DND-41 (cell line): ENCODE measurements around the gene CDC123.

ENCODE experiments used
- ATAC-seq: fragments of 200-7000 bp; cut with Tn5 transposase; 3 replicates; pipeline ENCODE4 v1.9.1; 2021; ENCODE audit warnings: low read depth; ENCODE audit not compliant: insufficient read depth
- DNase-seq: peaks from one replicate; pipeline ENCODE4 v3.0.0-alpha.2; 2020
- H2AFZ ChIP-seq: 2 replicates; pipeline ENCODE4 v1.6.0; 2012; ENCODE audit warnings: low read depth, low read length
- H3K27ac ChIP-seq: 2 replicates; pipeline ENCODE4 v1.5.1; 2012; ENCODE audit warnings: low read length, inconsistent platforms
- H3K27me3 ChIP-seq: fragments of 200-600 bp; sonication (generic); 2 replicates; pipeline ENCODE4 v1.6.0; 2012; ENCODE audit warnings: low read length, mild to moderate bottlenecking, inconsistent platforms; ENCODE audit not compliant: insufficient read depth, poor library complexity
- H3K36me3 ChIP-seq: 2 replicates; pipeline ENCODE4 v1.5.1; 2012; ENCODE audit warnings: low read length, inconsistent platforms; ENCODE audit not compliant: insufficient read depth
- H3K4me1 ChIP-seq: 2 replicates; pipeline ENCODE4 v1.5.1; 2012; ENCODE audit warnings: mild to moderate bottlenecking, low read length; ENCODE audit not compliant: insufficient read depth
- H3K4me2 ChIP-seq: 2 replicates; pipeline ENCODE4 v1.6.0; 2012; ENCODE audit warnings: mild to moderate bottlenecking, moderate library complexity, low read length, inconsistent platforms; ENCODE audit not compliant: insufficient read depth
- H3K4me3 ChIP-seq, 2 experiments: fragments of 200-600 bp in 1 of 2; shearing (Covaris generic) in 1 of 2; 2 replicates each; pipeline ENCODE4 v1.5.1; 2012 to 2016; ENCODE audit warnings: inconsistent platforms in 2 of 2, low read length in 2 of 2, mild to moderate bottlenecking in 2 of 2, low read depth in 1 of 2, moderate library complexity in 1 of 2
- H3K79me2 ChIP-seq: 2 replicates; pipeline ENCODE4 v1.6.0; 2012; ENCODE audit warnings: low read length, inconsistent platforms; ENCODE audit not compliant: insufficient read depth
- H3K9ac ChIP-seq: 2 replicates; pipeline ENCODE4 v1.6.0; 2012; ENCODE audit warnings: low read depth, mild to moderate bottlenecking, inconsistent platforms, low read length, moderate library complexity
- H3K9me3 ChIP-seq: 2 replicates; pipeline ENCODE4 v1.5.1; 2012; ENCODE audit warnings: low read length, moderate library complexity, mild to moderate bottlenecking, inconsistent platforms; ENCODE audit not compliant: insufficient read depth, severe bottlenecking
- H4K20me1 ChIP-seq: 2 replicates; pipeline ENCODE4 v1.6.0; 2012; ENCODE audit warnings: low read length; ENCODE audit not compliant: insufficient read depth
- CTCF ChIP-seq: IDR thresholded peaks from 2 replicates; pipeline ENCODE4 v1.5.1; 2012; ENCODE audit warnings: borderline replicate concordance, low read length, moderate library complexity, mild to moderate bottlenecking; ENCODE audit not compliant: poor library complexity, severe bottlenecking; ENCODE audit errors: extremely low read depth
- EZH2 ChIP-seq: IDR thresholded peaks from 3 replicates; pipeline ENCODE4 v1.6.1; 2012; ENCODE audit warnings: borderline replicate concordance, low read depth, mild to moderate bottlenecking, moderate library complexity, low read length, inconsistent platforms; ENCODE audit not compliant: severe bottlenecking

The CDC123 gene

GRCh38 chr10:12195603-12196506, at the start of gene CDC123, which contains the start of gene NUDT5:
Gene CDC123, plus strand, starts transcription at chr10:12196188. Its CDS starts 58 bp downstream, at chr10:12196246.
Gene NUDT5, minus strand, starts transcription at chr10:12195891. Its CDS starts 9,600 bp downstream, at chr10:12186291.
- Histone ChIP-seq H3K4me3 (peak within 1 kb of the TSS; percentile 77 to 78), H3K27me3 (no peaks in the 10 kb centered on the region), H3K4me2 (peak within 1 kb of the TSS; percentile 85), H3K9me3 (no peaks in the 10 kb centered on the region), H3K36me3 (peaks cover 33% of the 10 kb centered on the region), H3K27ac (peak within 1 kb of the TSS; percentile 97), H3K4me1 (peaks cover 37% of the 10 kb centered on the region), H3K9ac (peak within 1 kb of the TSS; percentile 78), H3K79me2 (peaks cover 95% of the 10 kb centered on the region), H2AFZ (peak within 1 kb of the TSS; percentile 95), H4K20me1 (peaks cover 11% of the 10 kb centered on the region; the same call in 1 of the 2 replicates)
- peak; percentile 91 for ATAC-seq
- DNase-seq: peak; percentile 88
- TF ChIP-seq CTCF: peak; percentile 28
- no peak for TF ChIP-seq EZH2

GRCh38 chr10:12150163-12150562, 45.8 kb upstream of the CDC123 start:
- no peak overlapping the region for H3K4me3 ChIP-seq
- H3K36me3 ChIP-seq: peaks cover 42% of the 10 kb centered on the region
- H3K4me2 ChIP-seq: no peak overlapping the region
- no peaks in the 10 kb centered on the region for H4K20me1 ChIP-seq
- no peaks in the 10 kb centered on the region for H3K4me1 ChIP-seq
- H3K27ac ChIP-seq: no peak overlapping the region
- no peaks in the 10 kb centered on the region for H3K9me3 ChIP-seq
- H3K9ac ChIP-seq: no peak overlapping the region
- ATAC-seq (no peak), DNase-seq (no peak)
- no peaks in the 10 kb centered on the region for H3K27me3 ChIP-seq
- H3K79me2 ChIP-seq: no peaks in the 10 kb centered on the region
- H2AFZ ChIP-seq: no peak overlapping the region
- TF ChIP-seq CTCF: no peak
- no peak for TF ChIP-seq EZH2

- ATAC-seq (no peak), DNase-seq (no peak)
- no peaks in the 10 kb centered on the region for H3K79me2 ChIP-seq
- H3K4me3 ChIP-seq: no peak overlapping the region
- no peak overlapping the region for H3K9ac ChIP-seq
- no peaks in the 10 kb centered on the region for H3K4me1 ChIP-seq
- no peaks in the 10 kb centered on the region for H4K20me1 ChIP-seq
- no peak overlapping the region for H2AFZ ChIP-seq
- no peaks in the 10 kb centered on the region for H3K9me3 ChIP-seq
- H3K27me3 ChIP-seq: no peaks in the 10 kb centered on the region
- H3K27ac ChIP-seq: no peak overlapping the region
- peaks cover 53% of the 10 kb centered on the region for H3K36me3 ChIP-seq
- H3K4me2 ChIP-seq: no peak overlapping the region
- TF ChIP-seq EZH2 (no peak), CTCF (no peak)
These were observed 41.5 kb upstream of the CDC123 start for GRCh38 chr10:12154516-12154915.
